Measurements from ENCODE around the gene CD101. TPM values are rescaled to one million over a fixed set of nuclear protein-coding genes. Genes with fewer than 3 reads are reported as not detected.

Gene CD101
- total and polyA plus RNA-seq, 2 of the 8 experiments (the other 6 are each of a cell fraction or from before 2014, with no cell fraction given), result 1.1 to 1.2 TPM

- TF ChIP-seq YY1 (IDR thresholded peaks at IDR 0.05; ENCODE audit: low read depth, low read length) (no peak), ASH2L (IDR thresholded peaks at IDR 0.05; ENCODE audit: low read length) (no peak), SIX5 (IDR thresholded peaks at IDR 0.05; ENCODE audit: low read depth, low read length) (no peak), ATF3 (IDR thresholded peaks at IDR 0.05; ENCODE audit: insufficient read depth, low read depth, low read length) (no peak)
Measured at GRCh38 chr1:117007719-117008013, 6.1 kb downstream of the CD101 start (continued).
